NK-92 (cell line): Measurements from ENCODE around the gene RNF208.

Experiments used
- DNase-seq: peaks from one replicate; lab custom pipeline; 2025; ENCODE audit not compliant: unreplicated experiment; lab: John Stamatoyannopoulos, UW

Gene RNF208

DNA sequence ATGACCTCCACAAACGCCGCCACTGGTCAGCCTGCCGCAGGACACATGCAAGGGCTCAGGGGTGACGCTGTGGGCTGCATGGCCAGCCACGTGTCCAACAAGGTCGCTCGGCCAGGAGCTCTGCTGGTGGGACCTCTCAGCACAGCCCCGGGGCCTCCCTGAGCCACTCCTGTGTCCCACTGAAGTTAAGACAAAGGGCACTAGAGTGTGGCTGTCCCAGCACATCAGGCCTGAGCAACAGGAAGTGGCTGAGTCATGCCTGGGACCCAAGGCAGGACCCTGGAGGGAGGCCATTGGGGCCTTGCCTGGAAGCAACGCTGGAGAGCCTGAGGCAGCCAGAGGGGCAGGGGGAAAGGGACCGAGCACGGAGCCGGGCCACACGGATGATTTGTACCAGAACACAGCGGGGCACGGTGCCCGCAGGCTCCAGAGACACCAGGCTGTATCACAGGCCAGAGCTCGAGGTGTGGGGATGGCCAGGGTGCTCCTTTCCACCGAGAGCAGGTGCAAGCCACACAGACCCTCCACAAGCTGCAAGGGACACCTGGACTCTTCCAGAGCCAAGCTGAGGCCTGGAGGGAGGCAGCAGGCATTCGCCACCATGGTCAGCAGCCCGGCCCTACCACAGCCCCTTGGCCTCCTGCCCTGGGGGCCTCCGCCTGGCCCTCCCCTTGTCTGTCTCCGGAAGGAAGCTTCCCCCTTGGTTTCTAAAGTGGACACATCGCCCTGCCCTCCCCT, 43.7 kb downstream of the RNF208 start:
- DNase-seq: no peak

- DNase-seq: no peak
Observed at GRCh38 chr9:137176302-137177182, 45.5 kb downstream of the RNF208 start.

- no peak for DNase-seq
Observed at GRCh38 chr9:137175345-137175961, 46.6 kb downstream of the RNF208 start.

DNA sequence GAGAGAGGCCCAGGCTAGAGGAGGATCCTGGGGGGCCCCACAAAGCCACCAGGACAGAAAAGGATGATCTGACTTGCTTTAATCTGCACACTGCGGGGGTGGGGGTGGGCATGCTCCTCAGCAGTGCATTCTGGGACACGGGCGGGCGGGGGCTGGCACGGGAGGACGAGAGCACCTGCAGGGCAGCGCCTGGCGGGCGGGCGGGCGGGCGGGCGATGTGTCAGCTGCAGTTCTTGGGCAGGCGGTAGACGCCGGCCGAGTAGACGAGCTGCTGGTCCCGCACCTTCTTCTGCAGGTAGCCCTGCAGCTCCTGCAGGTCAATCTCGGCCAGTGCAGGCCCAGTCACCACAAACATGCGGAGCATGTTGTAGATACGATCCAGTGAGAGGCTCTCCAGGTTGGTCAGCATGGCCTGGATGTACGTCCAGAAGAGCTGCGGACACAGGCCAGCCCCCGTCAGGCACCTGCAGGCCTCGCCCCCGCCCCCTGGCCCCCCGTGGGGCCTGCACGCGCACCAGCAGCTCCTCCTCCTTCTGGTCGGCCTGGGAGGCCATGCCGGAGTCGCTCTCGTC, 47.2 kb downstream of the RNF208 start:
- DNase-seq: no peak

DNA sequence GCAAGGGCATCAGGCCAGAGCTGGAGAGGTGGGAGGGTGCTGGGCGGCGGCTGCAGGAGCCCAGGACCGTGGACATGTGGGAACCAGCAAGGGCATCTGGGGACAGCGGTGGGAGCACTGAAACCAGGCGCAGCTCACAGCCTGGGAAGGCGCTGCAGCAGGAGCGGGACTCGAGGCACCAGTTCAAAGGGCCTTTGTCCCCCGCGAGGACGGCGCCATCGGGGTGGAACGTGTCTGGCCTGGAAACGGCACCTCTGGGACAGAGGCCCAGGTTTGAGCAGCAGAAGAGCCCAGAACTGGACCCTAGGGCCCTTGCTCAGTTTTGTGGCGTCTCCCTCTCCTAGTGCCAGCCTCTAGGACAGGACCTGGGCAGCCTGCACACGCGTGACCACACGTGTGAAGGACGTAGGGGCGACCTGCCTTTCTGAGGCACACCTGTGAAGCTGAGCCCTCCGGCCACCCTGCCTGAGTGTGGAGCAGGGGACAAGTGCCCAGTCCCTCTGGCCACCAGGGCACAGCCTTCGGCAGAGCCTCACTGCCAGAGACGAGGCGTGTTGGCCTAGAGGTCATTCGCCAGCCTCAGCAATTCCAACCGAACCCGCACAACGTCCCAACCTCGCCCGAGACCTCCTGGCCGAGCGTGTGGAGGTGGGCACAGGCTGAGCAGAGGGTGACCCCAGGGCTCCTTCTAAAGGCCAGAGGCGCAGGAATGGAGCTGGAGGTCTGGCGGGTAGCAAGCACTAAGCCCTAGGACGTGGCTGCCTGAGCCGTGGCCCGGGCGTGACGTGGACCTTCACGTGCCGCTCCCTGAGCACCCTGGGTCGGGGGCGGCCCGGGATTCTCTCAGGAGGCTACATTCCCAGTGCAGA, 48.0 kb downstream of the RNF208 start:
- no peak for DNase-seq

- DNase-seq: no peak
Observed at GRCh38 chr9:137172901-137173795, 48.9 kb downstream of the RNF208 start.

DNA sequence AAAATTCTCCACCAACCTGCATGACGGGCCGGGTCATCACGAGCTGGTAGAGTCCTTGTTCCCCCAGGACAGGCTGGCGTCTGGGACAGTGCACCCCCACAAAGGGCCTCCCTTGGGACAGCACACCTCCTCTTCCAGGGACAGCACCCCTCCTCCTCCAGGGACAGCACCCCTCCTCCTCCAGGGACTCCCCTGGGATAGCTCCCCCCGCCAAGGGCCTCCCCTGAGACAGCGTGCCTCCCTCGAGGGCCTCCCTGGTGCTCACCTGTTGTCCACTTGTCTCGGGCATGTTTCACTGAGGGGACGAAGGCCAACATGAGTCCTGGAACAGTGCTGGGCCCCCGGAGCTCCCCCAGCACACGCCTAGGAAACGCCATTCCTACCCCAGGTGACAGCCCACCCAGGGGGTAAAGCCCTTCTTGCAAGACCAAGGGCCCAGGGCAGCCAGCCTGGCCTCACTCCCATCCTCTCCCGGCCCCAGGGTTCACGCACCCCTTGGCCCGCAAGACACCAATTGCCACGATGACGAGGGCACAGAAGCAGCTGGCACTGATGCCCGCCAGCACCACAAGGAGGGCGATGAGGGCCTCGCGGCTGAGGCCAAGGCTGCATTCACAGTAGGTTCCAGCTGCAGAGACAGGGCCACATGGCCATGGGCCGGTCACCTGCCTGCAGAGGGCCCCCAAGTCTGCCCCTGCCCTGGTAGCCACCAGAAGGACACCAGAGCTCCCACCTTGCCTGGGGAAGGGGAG, 50.7 kb downstream of the RNF208 start:
- no peak for DNase-seq

GRCh38 chr9:137170486-137171148, 51.4 kb downstream of the RNF208 start:
- DNase-seq: no peak
